ENCODE measurements around the gene DERA.
"Not testable (repeated sequence)": the region's sequence is repeated elsewhere in the genome, so short reads cannot be mapped to it uniquely, and the experiment has no call there.

DERA gene

GRCh38 chr12:15897433-15897832 lies 13.7 kb upstream of the DERA start:
- no peak for DNase-seq

DNA sequence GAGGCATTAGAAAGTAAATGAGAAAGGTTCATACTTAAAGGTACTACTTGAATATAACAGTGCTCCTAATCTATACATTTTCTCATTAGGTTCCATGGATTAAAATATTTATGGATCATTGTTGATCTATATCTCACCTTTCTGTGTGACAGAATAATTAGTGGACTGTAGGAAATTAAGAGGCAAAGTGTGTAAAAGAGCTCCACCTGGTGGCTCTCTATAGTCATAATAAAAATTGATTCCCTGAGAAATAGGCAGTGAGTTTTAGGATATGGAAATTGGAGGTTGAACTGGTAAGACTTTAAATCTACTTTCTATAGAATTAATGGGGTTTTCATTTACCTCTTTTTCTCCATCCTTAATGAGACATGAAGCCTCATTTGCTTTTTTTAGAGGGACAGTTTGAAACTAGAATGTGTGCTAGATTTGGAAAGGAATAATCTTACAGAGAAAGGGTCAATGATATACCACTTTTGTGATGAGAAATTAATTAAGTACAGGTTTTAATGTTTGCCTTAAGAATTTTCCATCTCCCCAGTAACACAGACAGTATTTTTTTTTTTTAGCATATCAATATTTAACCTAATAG lies 11.8 kb upstream of the DERA start:
- no peak for DNase-seq

GRCh38 chr12:15904378-15904920 lies 6.7 kb upstream of the DERA start:
- no peak for DNase-seq

DNA sequence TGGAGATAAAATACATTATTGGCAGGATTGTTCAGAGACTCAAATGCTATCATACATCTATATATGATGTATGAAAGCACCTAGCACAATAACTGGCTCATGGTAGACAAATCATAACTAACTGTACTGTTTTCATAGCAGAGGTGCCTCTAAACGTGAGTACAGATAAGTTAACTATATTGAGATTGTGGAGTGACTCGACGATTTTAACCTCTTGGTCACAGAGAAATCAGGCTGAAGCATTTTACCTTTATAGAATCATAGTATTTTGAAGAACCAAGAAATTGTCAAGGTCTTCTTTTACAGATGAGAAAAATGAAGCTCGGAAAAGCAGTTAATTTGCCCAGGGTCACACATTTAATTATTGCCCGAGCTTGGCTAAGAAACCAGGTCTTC lies 666 bp upstream of the DERA start:
- DNase-seq, result no peak

DNA sequence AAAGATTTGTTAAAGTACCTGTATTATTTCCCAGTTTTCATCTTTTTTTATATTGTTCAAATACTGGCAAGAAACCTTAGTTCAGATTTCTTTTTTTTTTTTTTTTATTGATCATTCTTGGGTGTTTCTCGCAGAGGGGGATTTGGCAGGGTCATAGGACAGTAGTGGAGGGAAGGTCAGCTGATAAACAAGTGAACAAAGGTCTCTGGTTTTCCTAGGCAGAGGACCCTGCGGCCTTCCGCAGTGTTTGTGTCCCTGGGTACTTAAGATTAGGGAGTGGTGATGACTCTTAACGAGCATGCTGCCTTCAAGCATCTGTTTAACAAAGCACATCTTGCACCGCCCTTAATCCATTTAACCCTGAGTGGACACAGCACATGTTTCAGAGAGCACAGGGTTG lies 799 bp downstream of the DERA start:
- not testable (repeated sequence) for DNase-seq

- DNase-seq, result not testable (repeated sequence)
Observed at GRCh38 chr12:15914131-15914530, 3.0 kb downstream of the DERA start.

- no peak for DNase-seq
Observed at GRCh38 chr12:15918066-15918465, 6.9 kb downstream of the DERA start.

GRCh38 chr12:15919418-15919817 lies 8.3 kb downstream of the DERA start:
- DNase-seq, result no peak

- DNase-seq, result no peak
Observed at GRCh38 chr12:15924956-15925355, 13.8 kb downstream of the DERA start.

- no peak for DNase-seq
Observed at GRCh38 chr12:15928346-15928745, 17.2 kb downstream of the DERA start.

GRCh38 chr12:15928870-15929571 lies 17.9 kb downstream of the DERA start:
- no peak for DNase-seq

- DNase-seq, result no peak
Observed at GRCh38 chr12:15931590-15932053, 20.5 kb downstream of the DERA start.

DNA sequence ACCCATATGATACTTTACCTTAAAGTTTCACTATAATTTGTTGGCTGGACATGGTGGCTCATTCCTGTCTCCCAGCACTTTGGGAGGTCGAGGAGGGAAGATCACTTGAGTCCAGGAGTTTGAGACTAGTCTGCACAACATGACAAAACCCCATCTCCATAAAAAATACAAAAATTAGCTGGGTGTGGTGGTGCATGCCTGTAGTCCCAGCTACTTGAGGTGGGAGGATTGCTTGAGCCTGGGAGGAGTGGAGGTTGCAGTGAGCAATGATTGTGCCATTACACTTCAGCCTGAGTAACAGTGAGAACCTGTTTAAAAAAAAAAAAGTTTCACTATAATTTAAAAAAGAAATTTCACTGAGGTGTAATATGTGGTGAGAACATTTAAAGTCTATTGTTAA lies 21.2 kb downstream of the DERA start:
- DNase-seq, result no peak

DNA sequence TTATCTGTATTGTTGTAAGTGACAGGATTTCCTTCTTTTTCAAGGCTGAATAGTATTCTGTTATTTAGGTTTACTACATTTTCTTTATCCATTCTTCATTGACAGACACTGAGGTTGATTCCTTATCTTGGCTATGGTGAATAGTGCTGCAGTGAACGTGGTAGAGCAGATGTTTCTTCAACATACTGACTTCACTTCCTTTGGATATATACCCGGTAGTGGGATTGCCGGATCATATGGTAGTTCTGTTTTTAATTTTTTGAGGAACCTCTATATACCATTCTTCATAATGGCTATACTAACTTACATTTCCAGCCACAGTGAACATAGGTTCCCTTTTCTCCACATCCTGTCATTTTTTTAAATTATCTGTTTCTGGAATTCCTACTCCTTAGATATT lies 21.8 kb downstream of the DERA start:
- DNase-seq, result no peak

DNA sequence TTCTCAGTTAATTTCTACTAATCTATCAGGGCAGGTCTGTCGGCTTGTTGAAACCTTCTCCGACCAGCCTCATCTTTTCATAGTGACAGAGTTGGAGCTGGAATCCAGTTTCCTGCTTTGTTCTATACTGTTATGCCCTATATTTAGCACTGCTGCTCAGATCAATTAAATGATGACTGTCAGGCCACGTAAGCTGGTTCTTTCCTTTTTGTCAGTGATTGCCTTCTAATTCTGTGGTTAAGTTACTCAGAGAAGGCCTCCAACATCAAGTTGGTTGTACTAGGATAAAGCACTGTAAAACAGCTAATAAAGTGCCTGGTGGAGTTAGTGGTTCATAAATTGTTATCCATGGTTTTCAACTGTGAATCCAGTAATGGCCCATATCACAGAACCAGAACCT lies 22.6 kb downstream of the DERA start:
- no peak for DNase-seq

- no peak for DNase-seq
Observed at GRCh38 chr12:15936751-15937150, 25.6 kb downstream of the DERA start.

GRCh38 chr12:15937902-15938301 lies 26.8 kb downstream of the DERA start:
- no peak for DNase-seq

DNA sequence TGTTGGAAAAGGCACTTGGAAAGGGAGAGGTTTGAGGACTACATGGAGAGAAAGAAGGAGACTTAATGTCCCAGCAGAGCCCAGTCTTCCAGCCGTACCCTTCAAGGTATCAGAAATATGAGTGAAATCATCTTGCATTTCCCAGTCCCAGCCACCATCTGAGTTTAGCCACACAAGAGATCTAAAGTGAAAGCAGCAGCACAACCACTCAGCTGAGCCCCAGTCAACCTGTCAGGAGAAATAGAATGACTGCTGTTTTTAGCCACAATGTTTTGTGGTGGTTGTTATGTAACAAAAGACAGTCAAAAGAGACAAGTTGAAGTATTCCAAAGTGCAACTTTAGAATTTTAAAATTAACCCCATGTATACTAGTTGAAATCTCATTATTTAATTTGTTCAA lies 28.0 kb downstream of the DERA start:
- DNase-seq, result no peak

DNA sequence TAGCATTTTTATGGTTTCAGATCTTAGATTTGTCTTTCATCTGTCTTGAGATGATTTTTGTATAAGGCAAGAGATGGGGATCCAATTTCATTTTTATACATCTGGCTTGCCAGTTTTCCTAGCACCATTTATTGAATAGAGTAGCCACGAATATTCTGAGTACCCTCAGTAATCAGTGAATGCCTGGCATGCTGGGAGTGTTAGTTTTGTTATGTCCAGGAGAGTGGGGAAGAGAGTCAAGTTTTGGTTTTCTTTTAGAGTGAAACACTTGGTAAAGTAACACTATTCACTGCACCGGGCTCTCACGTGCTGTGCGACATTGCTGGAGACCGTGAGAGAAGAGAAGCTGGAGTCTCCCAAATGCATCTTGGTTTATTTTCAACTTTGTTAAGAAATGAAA lies 31.3 kb downstream of the DERA start:
- DNase-seq, result no peak

GRCh38 chr12:15943519-15943918 lies 32.4 kb downstream of the DERA start:
- not testable (repeated sequence) for DNase-seq

GRCh38 chr12:15948461-15948860 lies 37.3 kb downstream of the DERA start:
- not testable (repeated sequence) for DNase-seq

DNA sequence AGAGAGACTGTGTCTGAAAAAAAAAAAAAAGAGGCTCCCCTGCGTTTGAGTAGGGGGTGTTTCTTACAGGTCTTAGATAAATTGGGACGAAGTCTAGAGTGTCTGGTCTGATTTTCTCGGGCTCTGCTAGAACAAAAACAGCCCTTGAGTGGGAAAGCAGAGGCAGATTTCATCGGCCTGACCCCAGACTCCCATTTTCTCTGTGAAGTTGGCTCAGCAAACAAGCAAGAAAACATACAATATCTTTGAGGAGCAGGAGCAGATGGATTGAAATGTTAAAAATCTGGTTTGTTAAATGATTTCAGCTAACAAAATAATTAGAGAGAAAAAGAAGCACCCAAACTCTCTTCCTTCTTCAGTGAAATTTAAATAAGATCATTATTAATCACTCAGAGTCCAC lies 44.1 kb downstream of the DERA start:
- no peak for DNase-seq

GRCh38 chr12:15956010-15956409 lies 44.9 kb downstream of the DERA start:
- DNase-seq, result no peak
